IMR-90 (cell line): ENCODE measurements around the gene KAZN. TPM values are rescaled to one million over a fixed set of nuclear protein-coding genes. Genes with fewer than 3 reads are reported as not detected.

Source experiments
- ATAC-seq: fragments of 200-7000 bp; cut with Tn5 transposase; 2 replicates; pipeline ENCODE4 v1.9.1; 2020; ENCODE audit warnings: low read depth, mild to moderate bottlenecking, moderate library complexity
- BruUV-seq: library from RNA; stranded (reverse); fragments of 400-500 nt; replicated peaks from 2 replicates; lab custom pipeline; 2021; lab: Mats Ljungman, UMichigan
- CTCF ChIA-PET: fragments of 300-600 bp; formaldehyde crosslinking; extraction: SDS; loops from one replicate; lab custom pipeline; 2021; ENCODE audit warnings: antibody characterized with exemption; lab: Yijun Ruan, JAX
- POLR2A ChIA-PET: fragments of 300-600 bp; sonication (Branson Sonifier 250); formaldehyde crosslinking; loops from one replicate; lab custom pipeline; 2022; ENCODE audit warnings: antibody characterized with exemption; ENCODE audit not compliant: unreplicated experiment; lab: Charles Lee
- DNase-seq: peaks from one replicate; pipeline ENCODE4 v3.0.0; 2013
- H2AFZ ChIP-seq: replicated peaks from 2 replicates; pipeline ENCODE3; 2013; ENCODE audit warnings: low read length, mild to moderate bottlenecking; ENCODE audit not compliant: poor library complexity
- H2AK5ac ChIP-seq: 2 replicates; pipeline ENCODE4 v1.6.1; 2013; ENCODE audit warnings: low read depth, low read length, inconsistent platforms
- H2AK9ac ChIP-seq: replicated peaks from 2 replicates; pipeline ENCODE3; 2013; ENCODE audit warnings: mild to moderate bottlenecking, low read depth, low read length, moderate library complexity; ENCODE audit not compliant: poor library complexity
- H2BK120ac ChIP-seq: 2 replicates; pipeline ENCODE4 v1.6.1; 2013; ENCODE audit warnings: low read depth, low read length, inconsistent platforms
- H2BK15ac ChIP-seq: 3 replicates; pipeline ENCODE4 v1.6.1; 2013; ENCODE audit warnings: low read depth, low read length, inconsistent platforms
- H2BK20ac ChIP-seq: 2 replicates; pipeline ENCODE4 v1.6.1; 2013; ENCODE audit warnings: low read depth, mild to moderate bottlenecking, inconsistent platforms, low read length, moderate library complexity
- H2BK5ac ChIP-seq: 2 replicates; pipeline ENCODE4 v1.6.1; 2013; ENCODE audit warnings: mild to moderate bottlenecking, low read depth, low read length, inconsistent platforms; ENCODE audit not compliant: poor library complexity, severe bottlenecking
- H3K14ac ChIP-seq: replicated peaks from 2 replicates; pipeline ENCODE4 v1.6.1; 2013; ENCODE audit warnings: low read depth, low read length, inconsistent platforms
- H3K18ac ChIP-seq: 2 replicates; pipeline ENCODE4 v1.6.1; 2013; ENCODE audit warnings: low read depth, low read length, control low read depth
- H3K23ac ChIP-seq: 2 replicates; pipeline ENCODE4 v1.6.1; 2013; ENCODE audit warnings: low read depth, low read length, inconsistent platforms
- H3K27ac ChIP-seq: 2 replicates; pipeline ENCODE4 v1.5.1; 2013; ENCODE audit warnings: mild to moderate bottlenecking, control low read depth, low read length; ENCODE audit not compliant: insufficient read depth
- H3K27me3 ChIP-seq: 2 replicates; pipeline ENCODE4 v1.6.1; 2013; ENCODE audit warnings: low read length; ENCODE audit not compliant: control insufficient read depth, insufficient read depth
- H3K36me3 ChIP-seq: 2 replicates; pipeline ENCODE4 v1.6.1; 2013; ENCODE audit warnings: low read length, mixed read lengths; ENCODE audit not compliant: control insufficient read depth, insufficient read depth
- H3K4ac ChIP-seq: 2 replicates; pipeline ENCODE4 v1.6.1; 2013; ENCODE audit warnings: low read depth, low read length, inconsistent platforms
- H3K4me1 ChIP-seq: 2 replicates; pipeline ENCODE4 v1.6.1; 2013; ENCODE audit warnings: low read length, mixed read lengths; ENCODE audit not compliant: control insufficient read depth, insufficient read depth
- H3K4me2 ChIP-seq: 2 replicates; pipeline ENCODE4 v1.6.1; 2013; ENCODE audit warnings: low read depth, mild to moderate bottlenecking, control low read depth, low read length, moderate library complexity
- H3K4me3 ChIP-seq: 2 replicates; pipeline ENCODE4 v1.5.1; 2013; ENCODE audit warnings: low read depth, mild to moderate bottlenecking, control low read depth, low read length, moderate library complexity; ENCODE audit not compliant: insufficient read depth
- H3K56ac ChIP-seq: 2 replicates; pipeline ENCODE4 v1.6.1; 2013; ENCODE audit warnings: low read length, inconsistent platforms; ENCODE audit not compliant: insufficient read depth; ENCODE audit errors: extremely low read depth
- H3K79me1 ChIP-seq, 2 experiments: 2 replicates each; pipeline ENCODE4 v1.6.1; 2013; ENCODE audit warnings: low read length in 2 of 2, inconsistent platforms in 1 of 2, low read depth in 1 of 2
- H3K9ac ChIP-seq: 2 replicates; pipeline ENCODE4 v1.6.1; 2013; ENCODE audit warnings: low read depth, low read length, control low read depth
- H3K9me1 ChIP-seq: 2 replicates; pipeline ENCODE4 v1.6.1; 2013; ENCODE audit warnings: low read length, inconsistent platforms; ENCODE audit not compliant: insufficient read depth
- H3K9me3 ChIP-seq: 2 replicates; pipeline ENCODE4 v1.6.1; 2013; ENCODE audit warnings: low read length; ENCODE audit not compliant: control insufficient read depth, insufficient read depth
- H4K20me1 ChIP-seq: 2 replicates; pipeline ENCODE4 v1.6.1; 2013; ENCODE audit warnings: low read length, inconsistent platforms; ENCODE audit not compliant: insufficient read depth
- H4K5ac ChIP-seq: 2 replicates; pipeline ENCODE4 v1.6.1; 2013; ENCODE audit warnings: mild to moderate bottlenecking, low read depth, low read length, control low read depth
- H4K8ac ChIP-seq, 2 experiments: 2 replicates each; pipeline ENCODE4 v1.6.1; 2013; ENCODE audit warnings: low read depth in 2 of 2, low read length in 2 of 2, control low read depth in 1 of 2, inconsistent platforms in 1 of 2
- H4K91ac ChIP-seq: 2 replicates; pipeline ENCODE4 v1.6.1; 2013; ENCODE audit warnings: low read depth, low read length, inconsistent platforms; ENCODE audit not compliant: insufficient read depth
- BHLHE40 ChIP-seq: fragments of 150-350 bp; IDR thresholded peaks from 2 replicates; pipeline ENCODE4 v1.6.1; 2016; ENCODE audit warnings: mild to moderate bottlenecking, low read depth, low read length
- CEBPB ChIP-seq: IDR thresholded peaks from 2 replicates; pipeline ENCODE4 v1.6.1; 2012; ENCODE audit warnings: low read depth, low read length, improper control_type of control experiment
- CHD1 ChIP-seq: IDR thresholded peaks from 2 replicates; pipeline ENCODE4 v1.6.1; 2012; ENCODE audit warnings: low read depth, low read length, improper control_type of control experiment
- CTCF ChIP-seq: conservative IDR thresholded peaks from 2 replicates; pipeline ENCODE4 v1.5.1; 2012; ENCODE audit warnings: mild to moderate bottlenecking, low read depth, low read length, improper control_type of control experiment
- ELK1 ChIP-seq: fragments of 150-350 bp; IDR thresholded peaks from 2 replicates; pipeline ENCODE4 v1.6.1; 2016; ENCODE audit warnings: low read depth, mild to moderate bottlenecking, low read length, moderate library complexity, borderline replicate concordance
- FOS ChIP-seq: fragments of 150-350 bp; IDR thresholded peaks from 2 replicates; pipeline ENCODE4 v1.6.1; 2016; ENCODE audit warnings: low read depth, low read length
- MAFK ChIP-seq: IDR thresholded peaks from 2 replicates; pipeline ENCODE4 v1.6.1; 2012; ENCODE audit warnings: low read depth, low read length, improper control_type of control experiment
- MAZ ChIP-seq: IDR thresholded peaks from 2 replicates; pipeline ENCODE4 v1.6.1; 2012; ENCODE audit warnings: low read depth, mild to moderate bottlenecking, low read length, improper control_type of control experiment, moderate library complexity, borderline replicate concordance
- MXI1 ChIP-seq: IDR thresholded peaks from 2 replicates; pipeline ENCODE4 v1.6.1; 2012; ENCODE audit warnings: low read depth, mild to moderate bottlenecking, low read length, moderate library complexity, borderline replicate concordance
- NFE2L2 ChIP-seq: fragments of 150-350 bp; IDR thresholded peaks from 2 replicates; pipeline ENCODE4 v1.6.1; 2016; ENCODE audit warnings: low read depth, mild to moderate bottlenecking, low read length
- POLR2A ChIP-seq: IDR thresholded peaks from 2 replicates; pipeline ENCODE4 v1.6.1; 2012; ENCODE audit warnings: mild to moderate bottlenecking, low read depth, low read length
- RAD21 ChIP-seq: IDR thresholded peaks from 2 replicates; pipeline ENCODE4 v1.6.1; 2012; ENCODE audit warnings: low read length, improper control_type of control experiment
- RCOR1 ChIP-seq: IDR thresholded peaks from 2 replicates; pipeline ENCODE4 v1.6.1; 2012; ENCODE audit warnings: mild to moderate bottlenecking, low read length, improper control_type of control experiment; ENCODE audit not compliant: insufficient replicate concordance
- RFX5 ChIP-seq: IDR thresholded peaks from 2 replicates; pipeline ENCODE4 v1.8.0; 2012; ENCODE audit warnings: low read depth, mild to moderate bottlenecking, low read length, moderate library complexity
- SMC3 ChIP-seq: fragments of 150-350 bp; IDR thresholded peaks from 2 replicates; pipeline ENCODE4 v1.6.1; 2016; ENCODE audit warnings: low read depth, mild to moderate bottlenecking, antibody characterized with exemption, low read length, moderate library complexity
- USF2 ChIP-seq: fragments of 150-350 bp; IDR thresholded peaks from 2 replicates; pipeline ENCODE4 v1.6.1; 2017; ENCODE audit warnings: mild to moderate bottlenecking, antibody characterized with exemption, low read length, low read depth
- WGBS, 2 experiments: methylation state at CpG; one replicate each; pipeline versions ENCODE4 v1.1.5 to v1.1.7; 2013; ENCODE audit warnings: missing lambda C conversion rate in 2 of 2; ENCODE audit not compliant: insufficient read length in 1 of 2; ENCODE audit errors: extremely low coverage in 2 of 2; 5-methylcytosine and 5-hydroxymethylcytosine counted together
- dilution Hi-C: fragments of 300-500 bp; cut with HindIII; formaldehyde crosslinking; loops from one replicate; pipeline ENCODE4 v1.14.3; 2018; ENCODE audit warnings: low sequenced_read_pairs; ENCODE audit not compliant: unreplicated experiment
- in situ Hi-C: fragments of 300-500 bp; cut with MboI; formaldehyde crosslinking; loops from 3 replicates; pipeline ENCODE4 v1.14.3; 2019; ENCODE audit warnings: low sequenced_read_pairs, inconsistent platforms, mixed read lengths
- intact Hi-C: fragments of 100-400 bp; cut with micrococcal nuclease; formaldehyde crosslinking; loops from 2 replicates; pipeline ENCODE4 v1.10.0; 2022
- polyA plus RNA-seq, 3 experiments: library from polyadenylated mRNA; depleted of rRNA; stranded (reverse); fragments of >200 nt; gene quantifications; 2 replicates each; pipeline ENCODE4 v1.2.3, GENCODE V29; 2012; ENCODE audit warnings: low replicate concordance in 1 of 3
- total RNA-seq: library from RNA; depleted of rRNA; stranded (reverse); fragments of >200 nt; gene quantifications from 2 replicates; pipeline ENCODE4 v1.2.3, GENCODE V29; 2012

Gene KAZN
- total and polyA plus RNA-seq, 2 of the 4 experiments (the other 2 are of a cell fraction) = 5.2 to 10.5 TPM

- H3K4me1 ChIP-seq = peaks cover 33% of the 10 kb centered on the region
- peak overlapping the region; percentile 69 for H2AFZ ChIP-seq
- H4K91ac ChIP-seq = peak overlapping the region; percentile 100
- H2BK5ac ChIP-seq = peak overlapping the region; percentile 99
- no TSS peak for BruUV-seq
- no peak for ATAC-seq
- dilution Hi-C loops = no loop called here
- peak overlapping the region; percentile 100 for H3K27ac ChIP-seq
- TF ChIP-seq MAFK = no peak
- TF ChIP-seq NFE2L2 = no peak
- TF ChIP-seq RCOR1 = no peak
- TF ChIP-seq RAD21 = no peak
- no peak for TF ChIP-seq BHLHE40
- TF ChIP-seq POLR2A = no peak
- no peak for TF ChIP-seq RFX5
- no peak for TF ChIP-seq CHD1
- no peak for TF ChIP-seq CTCF
- TF ChIP-seq CEBPB = no peak
- no peak for TF ChIP-seq FOS
- no peak for TF ChIP-seq MAZ
- TF ChIP-seq MXI1 = no peak
- TF ChIP-seq USF2 = no peak
- no peak for TF ChIP-seq SMC3
- no peak for TF ChIP-seq ELK1
- no peaks in the 10 kb centered on the region for H3K27me3 ChIP-seq
- no peaks in the 10 kb centered on the region for H4K20me1 ChIP-seq
- H3K9me3 ChIP-seq = no peaks in the 10 kb centered on the region
- POLR2A ChIA-PET = no interaction called here
- peak overlapping the region; percentile 86 for H2AK5ac ChIP-seq
- CTCF ChIA-PET = interaction anchor here (1.7 kb wide), 1 partner anchor 100 kb away, joined by 3 read pairs; no protein-coding TSS in a partner anchor
- H3K18ac ChIP-seq = peak overlapping the region; percentile 89
- intact Hi-C loops = loop anchor here (2.0 to 10.0 kb wide), 3 partner anchors 21 to 227 kb away; no protein-coding TSS in a partner anchor
- H4K5ac ChIP-seq = peak overlapping the region; percentile 84
- peak overlapping the region; percentile 55; the same call in 2 of the 3 replicates for H2BK15ac ChIP-seq
- H3K56ac ChIP-seq = peak overlapping the region; percentile 51; the same call in 1 of the 2 replicates
- H4K8ac ChIP-seq = peak overlapping the region; percentile 70 to 95
- no peak for DNase-seq
- H2BK120ac ChIP-seq = peak overlapping the region; percentile 100
- H3K79me1 ChIP-seq = peaks cover 20 to 79% of the 10 kb centered on the region in 2 experiments
- H2BK20ac ChIP-seq = peak overlapping the region; percentile 94
- H3K9ac ChIP-seq = peak overlapping the region; percentile 59
- H3K14ac ChIP-seq = peak overlapping the region; percentile 86
- H3K9me1 ChIP-seq = peaks cover 27% of the 10 kb centered on the region
- H3K23ac ChIP-seq = peak overlapping the region; percentile 77
- in situ Hi-C loops = loop anchor here (25.0 kb wide), 1 partner anchor 1185 kb away; no protein-coding TSS in a partner anchor
- peak overlapping the region; percentile 83 for H2AK9ac ChIP-seq
- 95% methylated on average over 3 of the region's 3 CpGs; no CpG with 5 or more reads in 1 of the 2 experiments for WGBS, 2 experiments
- no peaks in the 10 kb centered on the region for H3K36me3 ChIP-seq
- H3K4me3 ChIP-seq = peak overlapping the region; percentile 35
- H3K4me2 ChIP-seq = peak overlapping the region; percentile 51
- peak overlapping the region; percentile 95 for H3K4ac ChIP-seq
Observed at GRCh38 chr1:14947421-14947820, 348.9 kb downstream of the KAZN start.
